Stimulated activated CD8-positive, alpha-beta memory T cell treated with anti-CD3 and anti-CD28 coated beads, Interleukin-12 subunit alpha, Interleukin-12 subunit beta, amount 100 ng/mL, for 24 hours (primary cell): ENCODE results near the gene TBC1D22A.

Source experiments
- DNase-seq: peaks from one replicate; pipeline ENCODE4 v3.0.0-alpha.2; 2020; ENCODE audit errors: extremely low read depth

The TBC1D22A gene

DNA sequence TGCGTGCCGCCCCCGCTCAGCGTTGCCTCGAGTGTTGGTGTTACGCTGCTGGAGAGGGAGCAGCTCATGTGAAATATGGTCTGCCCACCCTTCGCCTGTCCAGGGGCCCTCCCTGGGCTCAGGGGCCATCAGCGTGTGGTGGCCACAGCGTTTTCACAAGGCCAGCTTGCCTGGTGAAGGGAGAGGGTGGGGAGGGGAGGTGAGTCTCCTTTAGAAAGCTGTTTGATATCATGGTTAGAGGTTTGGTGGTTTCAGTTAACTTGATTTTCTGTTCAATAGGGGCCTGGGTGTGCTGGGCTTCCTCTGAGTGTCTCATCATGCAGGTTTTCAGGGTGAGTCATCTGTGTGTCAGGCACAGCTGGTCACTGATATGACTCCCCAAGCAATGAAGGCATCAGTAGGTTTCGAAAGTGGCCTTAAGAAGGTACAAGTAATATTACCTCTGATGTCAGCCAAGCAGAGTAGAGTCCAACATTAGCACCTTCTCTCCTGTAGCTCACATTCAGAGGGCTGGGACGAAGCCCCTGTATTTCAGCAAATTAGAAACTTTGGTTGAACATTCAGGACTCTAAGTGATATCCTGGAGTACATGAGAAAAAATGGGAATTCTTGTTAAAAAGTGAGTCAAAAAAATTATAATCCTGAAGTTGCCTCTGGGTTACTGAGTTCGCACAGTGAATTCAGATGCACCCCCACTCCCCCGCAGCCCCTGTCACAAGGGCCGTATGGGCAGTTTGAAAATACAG, 172.5 kb downstream of the TBC1D22A start:
- no peak for DNase-seq

DNA sequence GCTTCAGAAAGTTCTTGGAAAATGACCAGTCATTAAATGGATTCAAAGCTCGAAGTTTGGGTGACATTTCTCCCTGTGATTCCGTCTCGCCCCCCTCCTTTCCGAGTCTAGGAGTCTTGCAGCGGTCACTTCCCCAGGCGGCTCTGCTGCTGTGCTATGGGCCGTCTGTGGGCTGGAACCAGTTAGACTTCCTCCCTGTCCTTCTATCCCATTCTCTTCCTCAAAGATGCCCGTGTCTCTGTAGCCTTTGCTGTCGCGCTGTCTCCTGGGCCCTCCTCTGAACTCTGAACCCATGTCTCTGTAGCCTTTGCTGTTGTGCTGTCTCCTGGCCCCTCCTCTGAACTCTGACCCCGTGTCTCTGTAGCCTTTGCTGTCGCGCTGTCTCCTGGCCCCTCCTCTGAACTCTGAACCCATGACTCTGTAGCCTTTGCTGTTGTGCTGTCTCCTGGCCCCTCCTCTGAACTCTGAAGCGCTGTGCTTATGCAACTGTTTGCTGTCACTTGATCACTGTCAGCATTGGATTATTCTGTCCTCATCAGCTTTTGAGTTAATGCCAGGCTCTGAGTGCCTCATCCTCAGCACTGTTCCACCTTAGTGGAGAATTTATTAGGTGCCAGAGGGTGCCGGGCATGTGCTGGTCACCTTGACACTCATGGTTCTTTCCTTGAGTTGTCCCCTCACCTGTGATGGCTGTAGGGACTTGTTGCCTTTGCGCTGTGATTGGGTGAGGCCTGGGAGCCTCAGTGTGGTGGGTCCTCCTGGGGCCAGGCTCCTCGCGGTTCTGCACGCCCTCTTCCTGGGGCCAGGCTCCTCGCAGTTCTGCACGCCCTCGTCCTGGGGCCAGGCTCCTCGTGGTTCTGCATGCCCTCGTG, 173.3 kb downstream of the TBC1D22A start:
- DNase-seq, result no peak

DNA sequence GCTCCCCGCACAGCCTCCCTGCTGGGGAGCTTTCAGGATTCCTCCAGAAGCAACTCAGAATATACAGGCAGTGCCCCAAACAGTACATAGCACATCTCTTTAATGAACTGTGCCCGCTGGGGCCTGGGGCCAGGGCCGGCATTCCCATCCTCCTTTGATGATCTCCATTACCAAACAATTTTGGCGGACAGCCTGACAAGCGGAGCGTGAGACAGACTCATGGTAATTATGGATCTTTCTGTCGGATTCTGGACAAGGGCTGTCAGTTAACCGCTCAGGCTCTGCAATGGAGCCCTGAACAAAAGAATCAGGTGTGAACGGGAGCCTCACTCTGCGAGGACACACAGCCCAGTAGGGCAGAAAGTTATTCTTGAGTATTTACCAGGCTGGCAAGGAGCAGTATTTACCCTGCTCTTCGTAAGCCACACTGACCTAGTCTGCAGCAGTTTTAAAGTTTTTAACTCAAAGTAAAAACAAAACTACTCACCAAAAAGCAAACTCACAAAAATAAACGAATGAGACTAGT, 174.0 kb downstream of the TBC1D22A start:
- DNase-seq, result no peak

DNA sequence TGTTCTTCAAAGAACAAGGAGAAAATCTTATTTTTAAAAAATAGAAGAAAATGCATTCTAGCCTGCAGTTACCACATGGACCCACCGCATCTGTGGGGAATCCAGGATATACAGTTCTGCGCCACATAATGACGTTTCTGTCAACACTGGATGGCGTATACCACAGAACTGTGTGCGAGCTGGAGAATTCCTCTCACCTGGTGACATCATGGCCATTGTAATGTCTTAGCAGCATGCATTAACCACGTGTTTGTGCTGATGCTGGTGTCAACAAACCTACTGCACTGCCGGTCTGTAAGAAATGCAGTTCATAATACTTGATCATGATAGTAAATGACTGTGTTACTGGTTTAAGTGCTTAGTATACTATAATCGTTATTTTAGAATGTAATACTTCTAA, 174.7 kb downstream of the TBC1D22A start:
- no peak for DNase-seq

DNA sequence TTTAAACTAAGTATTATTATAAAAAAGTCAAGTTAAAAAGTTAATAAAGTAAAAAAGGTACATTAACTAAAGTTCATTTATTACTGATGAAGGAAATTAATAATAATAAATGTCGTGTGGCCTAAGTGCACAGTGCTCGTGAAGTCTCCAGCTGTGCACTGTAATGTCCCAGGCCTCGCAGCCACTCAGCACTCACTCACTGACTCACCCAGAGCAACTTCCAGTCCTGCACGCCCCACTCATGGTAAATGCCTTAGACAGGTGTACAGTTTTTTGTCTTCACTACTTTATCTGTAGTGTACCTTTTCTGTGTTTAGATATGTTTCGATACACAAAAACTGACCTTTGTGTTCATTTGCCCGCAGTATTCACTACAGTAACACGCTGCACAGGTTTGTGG, 175.5 kb downstream of the TBC1D22A start:
- DNase-seq, result no peak

DNA sequence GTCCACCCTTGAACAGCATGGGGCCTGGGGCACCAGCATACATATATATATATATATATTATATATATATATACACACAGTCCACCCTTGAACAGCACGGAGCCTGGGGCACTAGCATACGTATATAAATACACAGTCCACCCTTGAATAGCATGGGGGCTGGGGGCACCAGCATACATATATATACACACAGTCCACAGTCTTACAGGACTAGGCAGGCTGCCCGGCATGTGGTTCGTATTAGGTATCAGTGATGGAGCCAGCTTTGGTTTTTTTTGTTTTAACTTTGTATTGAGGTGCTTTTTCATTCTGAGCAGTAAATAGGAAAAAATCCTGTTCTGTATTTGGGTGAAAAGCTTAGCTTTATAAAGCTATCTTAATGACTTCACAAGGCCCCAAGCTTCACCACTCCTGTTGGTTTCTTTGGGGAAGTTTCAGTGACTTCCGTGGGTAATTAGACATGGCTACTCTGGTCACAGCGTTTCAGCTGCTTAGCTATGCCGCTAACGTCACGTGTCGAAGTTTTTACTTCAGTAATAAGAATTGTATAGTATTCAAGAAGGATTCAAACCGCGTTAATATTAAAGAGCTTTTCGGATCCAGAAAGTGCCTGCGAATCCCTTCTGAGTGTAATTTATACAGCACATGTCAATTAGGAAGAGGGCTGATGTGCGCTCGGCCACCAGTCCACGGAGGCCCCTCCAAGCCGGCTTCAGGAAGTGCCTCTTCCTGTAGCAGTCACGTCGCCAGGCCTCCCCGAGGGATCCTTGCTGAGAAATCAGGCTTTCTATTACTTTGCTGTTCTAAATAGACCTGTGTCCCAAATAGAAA, 179.7 kb downstream of the TBC1D22A start:
- DNase-seq, result no peak

DNA sequence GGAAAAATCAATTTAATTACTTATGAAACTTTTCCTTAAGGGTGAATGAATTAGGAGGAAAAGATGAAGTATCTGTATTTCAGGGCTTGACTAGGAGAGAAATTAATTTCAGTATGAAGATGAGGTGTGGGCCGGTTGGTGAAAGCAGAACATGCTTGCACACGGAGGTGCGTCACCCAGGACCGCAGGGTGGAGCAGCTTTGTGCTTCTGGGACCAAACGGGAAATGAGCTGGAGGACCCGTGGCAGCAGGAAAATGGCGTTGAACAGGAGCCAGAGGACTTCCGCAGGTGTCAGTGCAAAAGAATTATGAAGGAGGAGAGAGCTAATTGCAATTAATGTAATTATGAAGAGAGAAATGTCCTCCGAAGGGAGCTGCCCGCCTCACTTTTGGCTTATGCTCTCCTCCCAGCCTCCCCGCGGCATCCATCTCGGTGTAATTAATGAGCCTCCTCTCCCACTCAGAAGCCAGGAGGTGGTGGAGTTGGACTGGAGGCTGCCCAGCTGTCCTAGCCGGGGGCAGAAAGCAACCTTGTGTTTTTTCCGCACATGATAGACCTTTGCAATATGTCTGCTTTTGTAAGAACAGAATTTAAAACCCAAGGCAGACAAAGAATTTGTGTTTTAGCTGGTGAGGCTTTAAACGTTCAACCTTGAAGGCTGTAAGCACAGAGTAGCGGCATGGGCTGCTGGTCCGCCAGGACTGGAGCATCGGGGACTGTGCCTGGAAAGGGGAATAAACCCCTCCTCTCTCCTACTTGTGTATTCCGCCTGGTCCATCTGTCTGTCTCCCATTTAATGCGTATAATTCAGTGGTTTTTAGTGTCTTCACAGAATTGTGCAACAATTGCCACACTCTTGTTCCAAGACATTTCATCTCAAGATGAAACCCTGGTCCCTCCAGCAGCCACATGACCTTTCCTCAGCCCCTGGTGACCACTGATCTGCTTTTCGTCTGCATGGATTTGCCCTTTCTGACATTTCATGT, 180.6 kb downstream of the TBC1D22A start:
- DNase-seq, result no peak

DNA sequence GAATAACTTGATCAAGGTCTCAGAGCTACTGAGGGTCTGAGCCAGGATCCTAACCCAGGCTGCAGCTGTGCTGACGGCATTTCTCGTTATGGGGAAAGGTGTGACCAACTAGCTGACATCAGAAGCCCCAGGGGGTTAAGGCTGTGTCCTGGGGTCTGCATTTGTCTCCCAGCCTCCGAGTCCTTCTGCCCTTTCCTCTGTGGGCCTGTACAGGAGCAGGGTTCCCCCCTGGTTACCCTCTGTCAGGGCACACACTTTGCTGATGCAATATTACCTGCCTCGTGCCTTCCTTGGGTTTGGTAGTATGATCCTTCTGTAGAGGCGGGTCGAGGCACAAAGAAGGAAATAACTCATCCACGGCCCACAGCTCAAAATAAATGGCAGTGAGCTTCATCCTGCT, 183.0 kb downstream of the TBC1D22A start:
- no peak for DNase-seq

DNA sequence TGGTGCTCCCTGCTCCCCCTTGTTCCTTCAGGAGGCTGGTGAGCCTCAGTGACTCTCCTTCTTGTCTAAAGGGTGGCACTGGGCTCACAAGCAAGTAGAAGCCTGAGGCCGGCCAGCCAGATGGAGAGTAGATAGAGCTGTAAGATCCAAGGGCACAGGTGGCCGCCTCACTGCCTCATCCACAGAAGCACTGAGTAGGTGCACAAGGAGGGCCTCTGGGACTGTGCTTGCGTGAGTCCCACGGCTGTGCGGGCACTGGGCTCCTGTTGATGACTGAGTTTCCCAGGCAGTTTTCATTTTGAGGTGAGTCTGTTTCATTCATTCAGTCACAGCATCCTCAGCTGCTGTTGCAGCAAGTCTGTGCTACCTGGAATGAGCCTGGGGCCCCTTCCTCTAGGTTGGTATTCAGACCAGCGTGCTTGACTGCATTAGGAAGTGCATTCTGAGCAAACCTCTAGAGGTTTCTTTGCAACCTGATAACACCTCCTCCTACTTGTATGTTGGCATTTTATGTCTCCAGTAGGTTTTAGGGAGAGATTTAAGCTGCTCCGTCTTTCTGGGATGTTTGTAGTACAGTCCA, 184.0 kb downstream of the TBC1D22A start:
- DNase-seq, result no peak

DNA sequence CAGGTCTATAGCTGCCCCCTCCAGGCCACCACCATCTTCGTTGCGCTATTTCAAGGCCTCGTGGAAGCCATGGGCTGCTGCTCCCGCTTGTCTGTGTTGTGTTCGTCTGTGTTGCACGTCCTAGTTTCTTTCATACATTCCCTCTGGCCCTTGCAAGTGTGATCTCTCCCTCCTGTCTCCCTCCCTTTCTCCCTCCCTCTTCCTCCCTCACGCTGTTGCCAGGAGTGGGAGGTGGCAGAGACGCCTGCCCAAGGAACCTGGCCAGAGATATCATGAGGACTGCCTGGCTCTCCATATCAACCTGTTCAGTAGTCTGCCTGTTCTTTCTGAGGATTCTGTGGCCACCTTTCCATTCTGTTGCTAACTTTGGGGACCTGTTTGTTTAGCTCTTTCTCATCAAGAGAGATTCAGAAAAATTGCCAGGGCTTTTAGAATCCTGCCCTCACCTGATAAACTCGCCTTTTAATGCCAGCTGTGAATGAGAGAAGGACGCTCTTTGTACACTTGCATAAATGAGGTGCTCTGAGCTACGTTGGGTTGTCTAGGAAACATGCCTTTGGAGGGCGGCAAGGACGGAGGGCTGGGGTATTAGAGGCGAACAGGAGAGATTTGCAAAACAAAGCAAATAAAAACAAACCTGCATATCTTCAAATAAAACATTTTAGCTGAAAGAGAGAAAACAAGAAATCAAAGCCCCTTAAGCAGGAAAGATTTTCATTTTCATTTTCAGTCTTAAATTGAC, 185.2 kb downstream of the TBC1D22A start:
- no peak for DNase-seq

DNA sequence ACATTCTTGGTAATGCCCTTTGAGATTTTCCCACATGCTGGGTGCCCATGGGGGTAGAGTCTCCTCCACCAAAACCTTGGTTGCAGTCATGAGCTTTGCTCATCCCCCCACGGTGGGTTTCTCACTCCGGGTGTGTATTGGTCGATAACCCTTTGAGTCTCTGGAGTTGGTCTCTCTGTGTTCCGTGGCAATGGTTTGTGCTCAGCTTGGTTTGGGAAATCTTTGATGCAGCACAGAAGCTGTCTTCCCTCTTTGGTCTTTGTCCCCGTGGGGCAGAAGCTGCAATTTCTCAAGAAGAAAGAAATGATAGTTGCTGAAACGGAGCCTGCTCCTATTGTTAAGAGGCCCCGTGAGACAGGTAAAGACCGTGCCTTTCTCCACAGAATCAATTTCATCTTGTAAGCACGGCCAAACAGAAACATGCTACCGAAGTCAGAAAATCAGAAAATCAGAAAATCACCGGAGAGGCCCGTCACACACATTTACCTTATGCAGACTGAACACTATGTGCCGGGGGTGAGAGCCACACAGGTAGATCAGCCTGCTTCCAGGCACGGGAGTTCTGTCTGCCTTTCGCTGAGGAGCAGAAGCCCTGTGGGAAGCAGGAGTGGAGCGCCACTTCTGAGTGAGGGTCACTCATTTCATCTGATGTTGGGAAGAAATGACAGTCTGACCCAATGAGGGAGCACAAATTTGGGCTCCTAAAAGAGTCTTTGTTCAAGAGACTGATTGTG, 186.1 kb downstream of the TBC1D22A start:
- no peak for DNase-seq

DNA sequence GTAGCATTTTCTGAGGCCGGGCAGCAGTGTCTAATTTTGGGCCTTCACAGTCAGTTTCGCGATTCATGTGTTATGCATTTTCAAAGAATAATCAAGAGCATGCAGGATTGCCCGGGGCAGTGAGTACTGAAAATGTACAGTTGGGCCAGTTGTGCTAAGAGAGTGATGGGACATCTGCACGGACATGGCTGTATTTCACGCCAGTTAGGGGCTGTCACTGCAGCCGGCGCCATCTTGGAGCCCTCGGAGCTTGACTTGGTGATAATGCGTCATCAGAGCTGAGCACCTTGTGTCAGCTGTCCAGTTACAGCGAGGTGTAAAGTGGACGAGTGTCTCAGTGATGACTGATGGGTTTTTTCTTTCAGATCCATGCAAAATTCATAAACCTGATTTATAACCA, 188.9 kb downstream of the TBC1D22A start:
- DNase-seq, result no peak

DNA sequence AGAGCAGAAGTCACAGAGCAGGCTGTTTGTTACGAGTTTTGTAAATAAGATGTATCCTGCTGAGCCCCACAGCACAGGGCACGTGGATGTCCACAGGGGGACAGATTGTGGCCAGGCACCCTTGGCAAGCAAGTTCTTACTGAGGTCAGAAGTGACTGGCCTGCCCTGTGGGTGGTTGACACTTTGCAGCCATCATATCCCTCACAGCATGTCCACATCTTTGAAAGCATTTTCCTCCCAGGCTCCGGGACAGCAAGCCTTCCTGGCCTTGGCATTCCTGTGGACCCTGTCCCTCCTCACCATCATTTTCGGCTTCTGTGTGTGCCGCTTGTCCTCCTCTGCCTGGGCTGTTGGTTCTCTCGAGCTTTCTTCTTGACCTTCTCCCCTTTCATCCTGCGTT, 189.5 kb downstream of the TBC1D22A start:
- DNase-seq, result no peak

DNA sequence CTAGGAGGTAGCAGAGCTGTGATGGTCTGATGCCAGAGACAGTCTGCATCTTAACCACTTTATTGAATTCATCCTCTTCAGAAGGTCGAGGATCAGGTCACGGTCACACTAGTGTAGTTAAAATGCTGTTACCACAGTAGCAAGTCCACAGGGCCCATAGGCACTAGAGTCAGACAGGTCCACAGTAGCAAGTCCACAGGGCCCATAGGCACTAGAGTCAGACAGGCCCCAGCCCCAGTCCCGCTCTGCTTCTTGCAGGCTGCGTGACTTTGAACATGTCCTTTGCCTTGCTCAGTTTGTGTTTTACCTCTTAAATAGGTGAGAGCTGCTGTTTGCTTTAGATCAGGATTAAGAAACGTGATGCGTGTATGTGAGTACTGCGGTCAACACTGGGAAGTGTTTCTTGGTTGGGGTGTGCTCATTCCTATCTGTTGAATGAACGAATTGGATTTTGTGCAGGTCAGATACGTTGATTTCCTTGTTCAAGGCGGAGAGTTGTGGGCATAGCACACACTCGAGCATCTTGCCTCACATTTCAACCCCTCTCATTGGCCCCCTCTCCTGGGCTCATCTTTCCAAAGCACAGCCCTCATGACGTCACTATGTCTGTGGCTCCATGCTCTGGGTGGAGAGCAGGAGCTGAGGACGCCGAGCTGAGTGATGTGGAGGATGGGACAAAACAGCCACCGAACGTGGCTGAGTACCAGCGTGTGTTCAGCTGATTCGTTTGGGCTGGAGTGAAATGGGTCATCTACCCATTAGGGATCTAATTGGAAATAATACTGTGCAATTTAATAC, 191.7 kb downstream of the TBC1D22A start:
- no peak for DNase-seq

DNA sequence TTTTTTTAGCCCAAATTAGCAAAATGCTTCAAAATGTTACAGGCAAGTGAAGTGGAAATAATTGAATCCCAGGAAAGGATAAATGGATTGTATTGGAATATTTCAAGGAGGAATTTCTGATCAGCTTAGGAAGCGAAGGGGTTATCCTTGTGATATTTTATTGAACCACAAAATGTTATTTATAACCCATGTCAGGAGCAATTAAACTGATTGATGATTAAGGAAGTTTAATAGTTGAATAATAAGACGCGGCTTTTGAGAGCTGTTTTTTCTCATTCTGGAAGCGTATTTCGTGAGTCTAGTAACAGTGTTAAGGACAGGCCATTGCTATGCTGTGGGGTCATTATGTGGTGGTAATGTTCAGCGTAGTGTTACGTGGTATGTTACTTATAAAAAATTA, 192.3 kb downstream of the TBC1D22A start:
- DNase-seq, result no peak

DNA sequence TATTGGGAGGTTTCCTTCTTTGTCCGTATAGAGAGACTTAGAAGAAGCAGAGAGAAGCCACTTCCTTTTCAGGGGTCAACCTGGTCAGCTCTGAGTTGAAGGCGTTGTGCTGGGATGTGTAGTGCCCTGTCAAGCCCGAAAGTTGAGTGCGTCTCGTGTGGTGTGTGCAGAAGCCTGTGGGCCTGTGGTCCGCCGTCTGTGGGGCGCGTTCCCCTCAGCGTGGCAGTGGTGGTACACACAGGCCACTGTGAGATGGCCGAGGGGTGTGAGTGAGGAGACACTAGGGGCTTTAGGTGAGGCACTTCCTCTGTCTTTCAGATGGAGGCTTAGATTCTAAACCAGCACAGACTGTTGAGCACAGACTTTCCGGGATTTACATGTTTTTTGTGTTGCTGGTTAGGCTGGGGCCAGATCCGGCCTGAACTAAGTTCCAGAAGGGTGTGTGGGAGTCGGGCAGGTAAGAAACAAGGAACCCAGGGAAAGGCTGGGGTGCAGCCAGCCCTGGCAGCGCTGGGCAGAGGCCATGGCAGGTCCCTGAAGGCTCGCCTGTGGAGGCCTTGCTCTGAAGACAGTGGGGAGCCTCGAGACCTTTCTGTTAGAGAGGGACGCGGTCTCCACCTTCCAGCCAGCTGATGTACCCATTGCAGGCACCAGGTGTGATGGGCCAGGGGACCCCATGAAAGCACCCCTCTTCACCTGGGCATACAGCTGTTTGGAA, 194.2 kb downstream of the TBC1D22A start:
- no peak for DNase-seq

DNA sequence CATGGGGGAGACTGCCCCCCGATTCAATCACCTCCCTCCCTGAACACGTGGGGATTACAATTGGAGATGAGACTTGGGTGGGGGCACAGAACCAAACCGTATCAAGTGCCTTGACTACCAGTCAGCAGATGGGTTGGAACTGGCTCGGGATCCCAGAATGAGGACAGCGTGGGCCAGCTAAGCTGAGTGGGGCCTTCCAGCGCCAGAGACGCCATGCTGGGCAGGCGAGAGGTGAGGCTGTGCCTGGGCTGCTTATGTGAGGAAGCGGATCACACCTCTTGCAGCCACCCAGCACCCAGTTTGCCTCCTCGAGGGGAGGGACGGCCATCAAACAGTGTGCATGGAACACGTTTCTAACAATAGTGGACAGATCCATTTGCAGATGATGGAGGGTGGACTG, 195.1 kb downstream of the TBC1D22A start:
- DNase-seq, result no peak

DNA sequence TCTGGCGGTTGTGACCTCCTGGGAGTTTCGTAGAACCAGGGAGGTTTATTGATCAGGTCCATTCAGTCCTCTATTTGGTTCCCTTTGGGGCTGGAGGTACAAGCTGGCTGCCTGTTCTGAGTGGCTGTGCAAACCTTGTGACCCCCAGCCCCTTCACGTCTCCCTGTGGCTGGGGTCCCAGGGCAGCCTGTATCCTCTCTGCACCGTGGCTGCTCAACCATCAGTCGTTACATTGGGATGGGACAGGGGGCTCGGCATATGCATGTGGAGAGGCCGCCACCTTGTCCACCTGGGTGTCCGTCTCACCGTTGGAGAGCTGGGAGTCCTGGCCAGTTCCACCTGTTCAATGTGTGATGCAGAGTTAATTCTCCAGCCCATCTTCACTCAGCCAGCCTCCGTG, 195.7 kb downstream of the TBC1D22A start:
- DNase-seq, result no peak
